Activated T-cell treated with anti-CD3 and anti-CD28 coated beads for 48 hours (primary cell): ENCODE measurements around the gene CNTN5.
"Not testable (repeated sequence)": the region's sequence is repeated elsewhere in the genome, so short reads cannot be mapped to it uniquely, and the experiment has no call there.

Experiments used
- DNase-seq: peaks from one replicate; pipeline ENCODE4 v3.0.0-alpha.2; 2020; ENCODE audit warnings: low read depth

The CNTN5 gene

DNA sequence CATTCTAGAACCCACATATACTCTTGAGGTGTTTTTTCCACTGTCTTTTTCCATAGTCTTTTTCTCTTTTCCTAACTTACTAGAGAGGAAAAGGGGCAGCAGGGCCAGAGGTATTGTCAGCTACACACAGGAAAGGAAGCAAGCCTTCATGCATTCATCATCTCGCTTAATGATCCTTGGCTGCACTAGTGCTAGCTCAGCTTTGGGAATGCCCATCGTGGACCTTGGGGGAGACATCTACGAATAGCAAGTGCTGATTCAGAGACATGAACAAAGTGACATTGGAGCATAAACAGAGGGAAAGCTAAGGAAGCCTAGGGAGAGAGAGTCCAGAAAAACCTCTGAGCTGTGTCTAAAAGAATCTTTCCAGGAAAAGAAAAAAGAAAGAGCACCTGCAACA, 1200.1 kb downstream of the CNTN5 start:
- DNase-seq = no peak

DNA sequence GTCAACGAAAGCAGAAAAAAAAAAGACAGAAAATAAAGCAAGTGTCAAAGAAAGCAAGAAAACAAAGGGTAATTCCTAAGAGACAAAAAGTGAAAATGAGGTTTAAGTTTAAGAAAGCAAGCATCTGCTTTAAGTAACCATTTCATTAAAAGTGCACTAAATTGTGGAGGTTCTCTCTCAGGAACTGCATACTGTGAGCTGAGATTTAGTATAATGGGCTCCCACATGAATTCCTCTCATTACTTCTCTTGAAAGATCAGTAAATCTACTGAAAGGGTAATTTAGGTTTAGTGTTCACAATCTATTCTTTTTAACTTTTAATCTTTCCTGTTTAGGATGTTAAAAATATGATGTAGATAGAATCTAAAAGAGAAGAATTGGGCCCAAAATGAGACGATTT, 1201.0 kb downstream of the CNTN5 start:
- no peak for DNase-seq

DNA sequence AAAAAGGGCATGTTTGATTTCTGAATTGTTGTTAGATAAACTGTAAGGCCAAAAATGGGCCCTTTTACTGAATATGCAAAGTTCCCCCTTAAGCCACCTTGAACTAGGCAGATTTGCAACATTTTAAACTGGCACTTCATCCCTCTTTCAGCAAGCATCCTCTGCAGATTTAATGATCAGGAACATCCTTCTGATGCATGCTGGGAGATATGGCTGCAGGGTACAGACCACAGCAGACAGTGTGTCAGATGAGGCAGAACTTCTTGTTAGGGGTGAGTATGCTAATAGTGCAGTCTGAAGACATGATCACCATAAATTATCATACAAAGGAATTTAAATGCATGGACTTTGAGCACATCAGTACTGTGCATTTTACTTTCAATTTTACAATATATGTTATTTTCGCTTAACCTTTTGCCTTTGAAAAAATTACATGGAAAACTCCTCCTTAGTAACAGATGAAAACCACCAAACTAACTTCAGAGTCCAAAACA, 1203.8 kb downstream of the CNTN5 start:
- no peak for DNase-seq

DNA sequence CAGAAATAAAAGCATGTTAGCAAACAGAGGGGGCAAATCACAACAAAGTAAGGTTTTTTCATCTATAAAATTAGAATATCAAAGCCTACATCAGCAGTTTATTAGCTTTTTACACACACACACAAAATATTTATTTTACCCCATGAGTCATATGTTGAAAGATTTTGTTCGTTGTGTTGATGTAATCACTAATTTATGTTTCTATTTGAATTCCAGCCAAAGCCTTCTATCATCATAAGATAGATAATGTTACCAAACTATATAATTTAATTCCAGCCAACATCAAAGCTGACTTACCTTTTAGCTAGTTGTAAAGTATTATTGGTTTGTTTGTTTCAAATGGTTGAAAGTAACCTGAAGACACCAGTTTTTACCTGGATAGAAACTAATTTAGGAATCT, 1208.3 kb downstream of the CNTN5 start:
- no peak for DNase-seq

DNA sequence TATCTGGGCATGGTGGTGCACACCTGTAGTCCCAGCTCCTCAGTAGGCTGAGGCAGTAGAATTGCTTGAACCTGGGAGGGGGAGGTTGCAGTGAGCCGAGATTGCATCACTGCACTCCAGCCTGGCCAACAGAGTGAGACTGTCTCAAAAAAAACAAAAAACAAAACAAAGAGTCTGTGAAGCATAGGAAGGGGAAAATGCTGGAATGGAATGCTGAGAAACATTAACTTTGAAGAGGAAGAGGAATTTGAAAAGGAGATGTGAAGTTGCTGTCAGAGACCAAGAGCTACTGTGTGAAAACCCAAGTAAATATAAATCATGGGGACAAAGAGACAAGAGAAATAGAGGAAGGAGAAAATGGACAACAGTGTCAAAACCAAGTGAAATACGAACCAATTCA, 1211.3 kb downstream of the CNTN5 start:
- no peak for DNase-seq

DNA sequence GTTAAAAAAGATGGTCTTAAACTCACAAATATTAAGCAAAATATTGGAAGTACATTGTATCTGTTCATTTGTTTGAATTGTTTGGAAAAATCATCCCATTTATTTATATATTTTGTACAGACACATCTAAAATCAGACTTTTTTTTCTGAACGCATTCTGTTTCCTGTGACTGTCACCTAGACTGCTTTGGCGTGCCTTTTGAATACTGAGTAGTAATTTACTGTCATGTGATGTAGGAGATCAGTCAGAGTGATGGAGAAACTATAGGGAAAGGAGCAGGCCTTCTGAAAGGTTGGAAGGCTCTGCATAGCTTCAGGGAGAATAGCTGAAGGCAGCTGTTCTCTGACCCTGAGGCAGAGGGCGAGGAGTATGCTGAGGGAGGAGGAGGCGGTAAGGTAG, 1214.3 kb downstream of the CNTN5 start:
- DNase-seq = no peak

DNA sequence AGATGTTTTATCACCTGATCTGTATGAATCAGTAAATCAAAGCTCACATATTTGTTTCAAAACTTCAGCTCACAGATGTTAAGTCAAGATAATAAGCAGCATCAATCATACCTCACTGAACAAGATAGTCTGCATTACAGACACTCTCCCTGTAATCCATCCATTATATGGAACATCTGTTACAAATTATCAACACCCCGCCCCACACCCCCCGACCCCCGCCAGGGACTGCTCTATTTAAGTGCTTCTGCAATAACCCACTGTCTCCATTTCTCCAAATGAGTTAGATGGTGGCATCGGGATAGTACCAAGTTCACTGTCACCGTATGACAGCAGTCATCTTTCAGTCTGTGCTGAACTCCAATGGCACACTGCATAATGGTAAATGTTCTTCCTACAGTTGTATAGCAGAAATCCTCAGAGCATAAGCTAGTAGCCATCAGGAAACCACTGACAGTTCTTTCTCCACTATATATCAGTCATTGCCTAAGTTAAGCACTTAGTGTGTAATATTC, 1219.3 kb downstream of the CNTN5 start:
- no peak for DNase-seq

DNA sequence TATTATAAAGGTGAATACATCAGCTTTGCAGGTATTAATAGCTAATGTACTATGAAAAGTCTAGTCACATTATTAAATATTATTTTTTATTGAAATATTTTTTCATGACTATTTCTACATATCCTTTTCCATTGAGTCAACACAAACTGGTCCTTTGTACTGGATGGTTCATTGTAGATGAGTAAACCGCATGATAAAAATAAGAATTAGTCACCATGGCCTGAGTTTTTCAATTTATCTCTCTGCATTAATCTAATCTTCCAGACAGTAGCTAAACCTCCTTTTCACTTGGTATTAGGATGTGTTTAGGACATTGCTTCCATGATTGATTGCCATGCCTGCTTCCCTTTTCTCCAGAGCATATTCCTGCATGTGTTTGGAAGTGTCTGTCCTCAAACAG, 1227.0 kb downstream of the CNTN5 start:
- no peak for DNase-seq

DNA sequence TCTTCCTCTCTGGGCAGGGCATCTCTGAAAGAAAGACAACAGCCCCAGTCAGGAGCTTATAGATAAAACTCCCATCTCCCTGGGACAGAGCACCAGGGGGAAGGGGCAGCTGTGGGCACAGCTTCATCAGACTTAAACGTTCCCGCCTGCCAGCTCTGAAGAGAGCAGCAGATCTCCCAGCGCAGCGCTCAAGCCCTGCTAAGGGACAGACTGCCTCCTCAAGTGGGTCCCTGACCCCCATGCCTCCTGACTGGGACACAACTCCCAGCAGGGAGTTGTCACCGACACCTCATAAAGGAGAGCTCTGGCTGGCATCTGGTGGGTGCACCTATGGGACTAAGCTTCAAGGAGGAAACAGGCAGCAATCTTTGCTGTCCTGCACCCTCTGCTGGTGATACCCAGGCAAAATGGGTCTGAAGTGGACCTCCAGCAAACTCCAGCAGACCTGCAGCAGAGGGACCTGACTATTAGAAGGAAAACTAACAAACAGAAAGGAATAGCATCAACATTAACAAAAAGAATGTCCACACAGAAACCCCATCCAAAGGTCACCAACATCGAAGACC, 1236.6 kb downstream of the CNTN5 start:
- not testable (repeated sequence) for DNase-seq

DNA sequence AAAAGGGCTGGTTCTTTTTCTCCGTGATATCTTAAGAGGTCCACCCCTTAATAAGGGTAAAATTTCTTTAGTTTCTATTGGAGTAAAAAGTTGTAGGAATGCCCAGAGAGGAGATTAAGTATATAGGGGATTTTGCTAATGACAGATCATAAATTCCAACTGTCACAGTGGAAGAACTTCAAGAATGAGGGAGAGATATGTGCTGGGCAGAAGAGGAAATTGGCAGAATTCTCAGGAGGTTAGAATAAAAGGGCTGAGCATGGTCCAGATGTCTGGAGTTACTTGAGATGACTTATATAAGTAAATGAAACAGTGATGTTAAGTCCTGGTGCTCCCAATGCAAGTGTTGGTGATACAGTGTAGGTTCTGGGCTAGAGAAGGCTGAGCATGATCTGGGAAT, 1248.8 kb downstream of the CNTN5 start:
- DNase-seq = no peak

DNA sequence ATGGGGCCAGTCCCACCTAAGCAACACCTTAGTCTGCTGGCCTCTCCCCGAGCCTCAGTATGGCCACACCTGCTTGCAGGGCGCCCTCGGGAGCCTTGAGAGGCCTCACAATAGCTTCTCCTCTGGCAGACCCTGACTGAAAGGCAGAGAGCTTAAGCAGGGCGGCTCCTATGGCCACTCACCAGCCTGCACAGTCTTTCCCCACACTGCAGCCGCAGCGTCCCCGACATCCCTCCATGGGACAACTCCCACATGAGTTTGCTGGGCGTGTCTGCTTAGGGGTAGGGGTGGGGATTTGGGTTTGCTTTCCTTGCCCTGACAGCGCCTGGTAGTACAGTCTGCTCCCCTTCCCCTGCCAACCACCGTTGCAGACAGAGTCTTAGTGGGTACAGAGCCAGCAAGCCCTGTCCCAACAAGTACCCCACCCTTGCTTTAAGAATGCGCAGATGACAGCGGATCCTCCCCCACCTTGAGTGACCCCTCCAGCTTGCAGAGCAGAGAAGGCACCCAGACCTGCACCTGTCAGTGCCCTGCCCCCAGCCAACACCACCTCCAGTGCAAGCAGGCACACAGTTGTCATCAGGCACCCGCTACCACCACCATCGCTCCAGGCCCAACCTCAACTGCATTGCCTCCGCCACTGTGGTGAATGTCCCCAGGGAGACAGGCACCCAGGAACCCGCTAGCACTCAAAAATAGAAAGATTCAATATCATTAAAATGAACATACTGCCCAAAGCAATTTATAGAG, 1252.5 kb downstream of the CNTN5 start:
- DNase-seq = no peak

DNA sequence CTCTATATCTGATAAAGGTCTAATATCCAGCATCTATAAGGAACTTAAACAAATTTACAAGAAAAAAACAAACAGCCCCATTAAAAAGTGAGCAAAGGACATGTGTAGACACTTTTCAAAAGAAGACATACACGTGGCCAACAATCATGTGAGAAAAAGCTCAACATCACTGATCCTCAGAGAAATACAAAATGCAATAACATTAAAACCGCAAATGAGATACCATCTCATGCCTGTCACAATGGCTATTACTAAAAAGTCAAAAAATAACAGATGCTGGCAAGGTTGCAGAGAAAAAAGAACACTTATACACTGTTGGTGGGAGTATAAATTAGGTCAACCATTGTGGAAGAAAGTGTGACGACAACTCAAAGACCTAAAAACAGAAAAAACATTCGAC, 1253.7 kb downstream of the CNTN5 start:
- DNase-seq = not testable (repeated sequence)

DNA sequence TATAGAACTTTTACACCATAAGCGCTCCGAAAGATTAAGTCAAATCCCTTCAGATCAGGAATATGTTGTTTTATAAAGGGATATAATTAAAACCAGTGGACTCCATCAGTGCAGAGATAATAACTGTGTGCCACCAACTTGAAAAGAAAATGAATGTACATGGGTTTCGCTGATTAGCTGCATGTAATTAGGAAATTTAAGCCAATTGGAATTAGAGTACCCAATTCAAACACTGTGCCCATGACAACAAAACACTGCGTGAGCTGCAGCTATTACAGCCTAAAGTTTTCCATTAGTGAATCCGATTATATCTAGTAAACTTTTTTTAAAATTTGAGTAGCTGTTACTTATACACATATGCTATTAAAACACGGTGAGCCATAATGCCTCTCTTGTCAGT, 1274.0 kb downstream of the CNTN5 start:
- DNase-seq = no peak

DNA sequence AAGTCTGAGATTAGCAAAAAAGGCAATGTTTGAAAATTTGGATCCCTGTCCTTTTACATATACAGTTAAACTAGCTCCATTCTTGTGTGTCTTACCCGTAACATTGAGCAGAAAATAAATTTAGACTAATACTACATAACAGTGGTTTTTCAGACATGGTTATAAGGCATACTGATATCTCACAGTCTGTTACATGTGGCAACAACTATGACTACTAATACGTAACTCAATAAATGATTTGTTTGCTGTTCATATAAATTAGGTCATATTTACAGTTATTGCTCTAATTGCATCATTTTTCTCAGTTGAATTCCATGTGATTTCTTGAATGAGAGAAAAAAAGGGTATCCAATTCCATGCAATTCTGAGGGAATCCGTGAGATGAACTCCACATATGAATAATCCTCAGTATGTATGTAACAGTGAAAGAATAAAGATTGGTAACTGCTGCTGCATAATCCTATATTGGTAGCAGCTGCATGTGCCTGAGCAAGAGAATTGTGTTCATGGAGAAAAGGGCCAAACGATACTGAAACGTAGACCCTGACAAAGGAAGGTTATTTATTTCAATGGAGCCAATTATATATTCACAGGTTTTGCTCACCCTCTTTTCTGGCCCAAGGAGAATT, 1275.4 kb downstream of the CNTN5 start:
- no peak for DNase-seq

DNA sequence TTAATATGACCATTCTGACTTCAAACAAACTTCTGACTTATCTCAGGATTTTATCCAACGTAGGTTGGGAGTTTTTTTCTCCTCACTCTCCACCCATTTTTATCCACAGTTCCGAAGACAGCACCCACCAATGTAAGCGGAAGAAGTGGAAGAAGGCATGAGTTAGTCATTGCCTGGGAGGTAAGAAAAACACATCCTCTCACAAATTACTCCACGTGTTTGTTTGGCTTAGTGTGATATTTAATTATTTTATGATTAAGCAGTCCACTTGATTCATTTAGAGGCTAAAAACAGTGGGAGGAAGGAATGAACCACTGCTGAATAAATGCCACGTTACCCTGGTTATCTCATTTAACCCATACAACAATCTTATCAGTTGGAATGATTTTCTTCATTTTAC, 1276.8 kb downstream of the CNTN5 start:
- no peak for DNase-seq

DNA sequence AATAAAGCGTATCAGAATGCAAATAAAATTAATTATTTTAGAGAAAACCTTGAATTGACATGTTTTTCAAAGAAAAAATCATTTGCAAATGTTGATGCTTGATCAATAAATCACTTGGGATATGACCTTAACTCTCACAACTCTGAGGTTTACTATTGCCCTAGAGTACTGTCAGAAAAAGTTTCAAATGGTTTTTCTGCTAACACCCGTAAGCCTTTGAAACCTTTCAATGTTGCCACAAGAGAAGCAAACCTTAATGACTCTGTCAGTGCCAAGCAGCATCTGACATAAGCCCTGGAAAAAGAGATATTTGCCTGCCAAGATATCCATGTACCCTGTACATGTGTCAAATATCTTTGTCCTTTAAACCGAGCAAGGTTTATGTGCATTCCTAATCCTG, 1282.1 kb downstream of the CNTN5 start:
- DNase-seq = no peak

DNA sequence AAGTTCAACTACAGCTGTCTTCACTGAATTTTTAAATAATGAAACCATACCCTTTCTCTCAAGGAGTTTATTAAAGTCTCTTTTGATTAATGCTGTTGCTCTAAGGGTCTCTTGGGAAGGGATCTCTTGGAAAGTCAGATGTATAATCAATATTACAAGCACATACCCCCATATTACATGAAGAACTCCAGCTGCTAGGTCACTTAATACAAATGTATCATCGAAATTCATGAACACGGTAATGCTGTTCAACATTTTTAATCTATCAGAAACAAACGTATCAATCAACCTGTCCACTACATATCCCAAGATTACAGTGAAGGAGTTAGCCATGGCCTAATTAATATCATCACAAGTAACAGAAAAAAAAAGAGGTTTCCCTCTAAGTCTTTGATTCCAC, 1283.1 kb downstream of the CNTN5 start:
- DNase-seq = no peak

DNA sequence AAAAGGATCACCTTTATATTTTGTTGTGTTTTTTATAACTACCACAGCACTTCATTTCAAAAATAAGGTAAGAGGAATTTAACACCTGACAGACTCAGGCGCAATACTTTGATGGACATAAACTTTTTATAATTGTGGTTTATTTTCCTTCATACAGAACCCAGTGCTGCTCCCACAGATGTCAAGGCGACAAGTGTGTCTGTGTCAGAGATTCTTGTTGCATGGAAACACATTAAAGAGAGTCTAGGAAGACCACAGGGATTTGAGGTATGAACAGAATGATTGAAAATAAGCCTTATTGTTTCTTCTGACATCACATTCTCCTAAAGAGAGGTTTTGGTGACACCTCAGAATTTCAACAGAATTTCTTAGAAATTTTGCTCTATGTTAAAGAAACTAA, 1287.5 kb downstream of the CNTN5 start:
- no peak for DNase-seq

DNA sequence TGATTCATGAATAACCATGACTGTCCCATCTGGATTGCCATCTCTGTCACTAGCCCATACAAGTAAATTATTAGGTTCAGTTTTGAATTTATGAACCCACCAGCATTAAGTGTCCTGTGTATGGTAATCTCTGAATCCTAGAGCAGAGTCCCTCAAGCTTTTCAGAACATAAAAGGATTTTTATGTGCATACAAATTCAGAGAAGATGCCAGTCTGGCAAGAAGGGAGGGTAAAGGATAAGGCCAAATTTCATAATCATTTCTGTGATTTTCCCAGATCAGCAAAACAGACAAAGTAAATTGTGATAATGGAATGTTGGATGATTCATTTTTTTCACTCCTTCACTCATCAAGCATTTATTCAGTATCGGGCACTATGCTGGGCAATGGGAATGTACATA, 1295.2 kb downstream of the CNTN5 start:
- DNase-seq = no peak

DNA sequence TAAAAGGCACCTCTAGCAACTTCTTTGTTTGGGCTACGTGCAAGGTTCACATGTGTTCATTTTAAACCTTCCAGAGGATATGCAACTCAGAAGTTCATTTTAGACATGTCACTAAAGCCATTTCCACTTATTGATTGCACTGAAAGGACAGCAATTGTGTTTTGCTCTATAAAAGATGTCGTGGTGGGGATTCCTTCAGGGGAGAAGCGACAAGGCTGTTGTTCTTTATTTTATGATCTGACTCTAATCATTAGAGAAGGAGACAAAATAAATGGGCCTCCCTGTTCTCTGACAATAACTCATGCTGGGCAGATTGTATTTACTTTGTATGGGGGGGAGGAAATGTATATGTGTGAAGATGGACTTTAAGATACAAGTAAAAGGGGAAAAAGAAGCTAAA, 1296.2 kb downstream of the CNTN5 start:
- DNase-seq = no peak

DNA sequence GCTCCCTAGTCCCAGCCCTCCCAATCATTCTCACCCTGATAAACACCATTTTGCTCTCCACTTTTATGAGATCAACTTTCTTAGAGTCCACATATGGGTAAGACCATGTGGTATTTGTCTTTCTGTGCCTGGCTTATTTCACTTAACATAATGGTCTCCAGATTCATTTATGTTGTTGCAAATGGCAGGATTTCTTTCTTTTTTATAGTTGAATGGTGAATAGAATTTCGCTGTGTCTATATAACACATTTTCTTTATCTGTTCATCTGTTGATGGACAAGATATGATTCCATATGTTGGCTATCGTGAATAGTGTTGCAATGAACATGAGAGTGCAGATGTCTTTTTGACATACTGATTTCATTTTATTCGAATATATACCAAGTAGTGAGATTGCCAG, 1298.9 kb downstream of the CNTN5 start:
- DNase-seq = no peak

DNA sequence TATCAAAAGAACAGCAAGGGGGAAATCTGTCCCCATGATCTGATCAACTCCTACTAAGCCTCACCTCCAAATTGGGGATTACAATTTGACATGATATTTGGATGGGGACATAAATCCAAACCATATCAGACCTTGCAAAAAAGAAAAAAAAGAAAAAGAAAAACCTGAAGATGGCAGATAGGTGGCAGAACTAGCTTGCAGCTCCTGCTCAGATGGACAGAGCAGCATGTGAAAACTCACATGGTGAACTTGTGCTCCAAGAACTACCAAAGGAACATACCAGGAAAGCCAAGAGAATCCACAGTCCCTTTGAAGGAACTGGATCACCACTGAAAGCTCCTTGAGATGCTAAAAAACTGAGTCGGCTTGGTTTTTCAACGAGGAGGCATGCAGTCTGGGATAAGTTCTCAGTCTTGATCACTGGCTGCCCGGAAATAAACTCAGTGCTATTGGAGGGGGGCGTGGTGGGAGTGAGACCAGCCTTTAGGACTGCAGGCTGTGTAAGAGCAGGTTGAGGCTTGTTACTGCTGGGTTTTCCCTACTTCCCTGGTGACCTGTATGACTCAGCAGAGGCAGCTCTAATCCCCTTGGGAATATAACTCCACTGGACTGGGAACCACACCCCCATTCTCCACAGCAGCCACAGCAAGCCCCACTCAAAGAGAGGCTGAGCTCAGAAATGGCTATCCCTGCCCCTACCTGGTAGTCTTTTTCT, 1308.0 kb downstream of the CNTN5 start:
- DNase-seq = no peak

DNA sequence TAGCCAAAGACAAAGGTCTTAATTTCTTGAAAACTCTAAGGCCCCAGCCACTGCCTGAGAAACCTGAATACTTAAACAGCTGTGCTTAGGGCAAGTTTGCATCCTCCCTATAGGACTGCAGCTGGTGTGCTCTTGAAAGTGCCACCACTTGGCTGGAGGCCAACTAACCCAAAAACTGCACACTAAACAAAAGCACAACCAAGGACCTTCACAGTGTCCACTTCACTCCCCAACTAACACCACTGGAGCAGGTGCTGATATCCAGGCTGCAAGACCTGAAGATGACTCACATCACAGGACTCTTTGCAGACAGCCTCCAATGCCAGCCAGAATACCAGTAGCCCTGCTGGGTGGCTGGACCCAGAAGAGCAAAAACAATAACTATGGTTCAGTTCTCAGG, 1308.6 kb downstream of the CNTN5 start:
- no peak for DNase-seq
